ENCODE data around the gene ZNF438. TPM values are rescaled to one million over a fixed set of nuclear protein-coding genes. Genes with fewer than 3 reads are reported as not detected.

ZNF438 gene
- total and polyA plus RNA-seq, 2 of the 13 experiments (the other 11 are each of a cell fraction or from before 2014, with no cell fraction given), result 0.75 to 0.83 TPM

DNA sequence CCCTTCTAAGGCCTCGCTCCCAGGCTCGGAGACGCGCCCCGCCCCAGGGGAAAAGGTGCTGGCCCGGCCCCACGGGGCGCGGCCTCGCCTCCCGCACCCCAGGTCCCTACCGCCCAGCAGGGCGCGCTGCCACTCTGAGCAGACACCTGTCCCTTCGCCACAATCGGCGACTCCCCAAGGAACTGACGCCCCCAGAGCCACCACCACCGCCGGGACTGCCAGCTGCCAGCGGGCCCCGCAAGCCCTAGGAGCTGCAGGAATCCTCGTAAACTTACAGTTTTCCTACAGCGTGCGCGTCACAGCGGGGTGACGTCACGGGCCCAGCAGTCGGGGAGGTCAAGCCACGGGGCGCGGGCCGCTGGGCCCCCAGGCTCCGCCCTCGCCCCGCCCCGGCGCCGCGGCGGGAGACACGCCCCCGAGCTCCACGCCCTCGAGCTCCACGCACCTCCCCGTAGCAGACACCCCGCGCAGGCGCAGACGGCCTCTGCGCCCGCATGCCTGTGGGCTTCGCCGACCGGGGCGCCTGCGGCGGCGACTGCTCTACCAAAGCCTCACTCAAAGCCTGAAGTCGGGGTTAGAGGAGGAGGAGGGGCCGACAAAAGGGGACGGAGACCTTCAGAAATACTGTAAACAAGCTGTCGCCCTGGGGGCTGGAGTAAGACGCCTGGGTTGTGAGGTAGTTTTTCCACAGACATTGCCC lies at the start of gene ZNF438 (continued):
- TF ChIP-seq ZNF33A (CRISPR knock-in tag; IDR thresholded peaks at IDR 0.05; ENCODE audit: borderline replicate concordance) (no peak), ATF1 (CRISPR knock-in tag; IDR thresholded peaks at IDR 0.05) (peak; percentile 72), JARID2 (CRISPR knock-in tag; IDR thresholded peaks at IDR 0.05; ENCODE audit: insufficient replicate concordance) (no peak), NFKB2 (CRISPR knock-in tag; IDR thresholded peaks at IDR 0.05; ENCODE audit: borderline replicate concordance) (peak; percentile 88; the same call in 1 of the 2 replicates), FOXK2 (IDR thresholded peaks at IDR 0.05) (no peak), HMG20B (CRISPR knock-in tag; conservative IDR thresholded peaks at IDR 0.05) (no peak), PHB2 (IDR thresholded peaks at IDR 0.05; ENCODE audit: partially characterized antibody) (no peak), EP300 (IDR thresholded peaks at IDR 0.05; ENCODE audit: low read depth in 2 of 2, low read length in 2 of 2) (0 out of 4 replicates have a peak, but pooled peaks of 1 of the 2 experiments have one; percentile 20), EP300 (CRISPR knock-in tag; IDR thresholded peaks at IDR 0.05; ENCODE audit: borderline replicate concordance) (no peak)
- TF ChIP-seq, protein P1, sequence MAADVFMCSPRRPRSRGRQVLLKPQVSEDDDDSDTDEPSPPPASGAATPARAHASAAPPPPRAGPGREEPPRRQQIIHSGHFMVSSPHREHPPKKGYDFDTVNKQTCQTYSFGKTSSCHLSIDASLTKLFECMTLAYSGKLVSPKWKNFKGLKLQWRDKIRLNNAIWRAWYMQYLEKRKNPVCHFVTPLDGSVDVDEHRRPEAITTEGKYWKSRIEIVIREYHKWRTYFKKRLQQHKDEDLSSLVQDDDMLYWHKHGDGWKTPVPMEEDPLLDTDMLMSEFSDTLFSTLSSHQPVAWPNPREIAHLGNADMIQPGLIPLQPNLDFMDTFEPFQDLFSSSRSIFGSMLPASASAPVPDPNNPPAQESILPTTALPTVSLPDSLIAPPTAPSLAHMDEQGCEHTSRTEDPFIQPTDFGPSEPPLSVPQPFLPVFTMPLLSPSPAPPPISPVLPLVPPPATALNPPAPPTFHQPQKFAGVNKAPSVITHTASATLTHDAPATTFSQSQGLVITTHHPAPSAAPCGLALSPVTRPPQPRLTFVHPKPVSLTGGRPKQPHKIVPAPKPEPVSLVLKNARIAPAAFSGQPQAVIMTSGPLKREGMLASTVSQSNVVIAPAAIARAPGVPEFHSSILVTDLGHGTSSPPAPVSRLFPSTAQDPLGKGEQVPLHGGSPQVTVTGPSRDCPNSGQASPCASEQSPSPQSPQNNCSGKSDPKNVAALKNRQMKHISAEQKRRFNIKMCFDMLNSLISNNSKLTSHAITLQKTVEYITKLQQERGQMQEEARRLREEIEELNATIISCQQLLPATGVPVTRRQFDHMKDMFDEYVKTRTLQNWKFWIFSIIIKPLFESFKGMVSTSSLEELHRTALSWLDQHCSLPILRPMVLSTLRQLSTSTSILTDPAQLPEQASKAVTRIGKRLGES (CRISPR knock-in tag; IDR thresholded peaks at IDR 0.05; ENCODE audit: borderline replicate concordance), result no peak
- TF ChIP-seq, protein P2, sequence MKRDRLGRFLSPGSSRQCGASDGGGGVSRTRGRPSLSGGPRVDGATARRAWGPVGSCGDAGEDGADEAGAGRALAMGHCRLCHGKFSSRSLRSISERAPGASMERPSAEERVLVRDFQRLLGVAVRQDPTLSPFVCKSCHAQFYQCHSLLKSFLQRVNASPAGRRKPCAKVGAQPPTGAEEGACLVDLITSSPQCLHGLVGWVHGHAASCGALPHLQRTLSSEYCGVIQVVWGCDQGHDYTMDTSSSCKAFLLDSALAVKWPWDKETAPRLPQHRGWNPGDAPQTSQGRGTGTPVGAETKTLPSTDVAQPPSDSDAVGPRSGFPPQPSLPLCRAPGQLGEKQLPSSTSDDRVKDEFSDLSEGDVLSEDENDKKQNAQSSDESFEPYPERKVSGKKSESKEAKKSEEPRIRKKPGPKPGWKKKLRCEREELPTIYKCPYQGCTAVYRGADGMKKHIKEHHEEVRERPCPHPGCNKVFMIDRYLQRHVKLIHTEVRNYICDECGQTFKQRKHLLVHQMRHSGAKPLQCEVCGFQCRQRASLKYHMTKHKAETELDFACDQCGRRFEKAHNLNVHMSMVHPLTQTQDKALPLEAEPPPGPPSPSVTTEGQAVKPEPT (CRISPR knock-in tag; IDR thresholded peaks at IDR 0.05; ENCODE audit: low read depth), result peak; percentile 44; the same call in 1 of the 2 replicates
- TF ChIP-seq, protein P3, sequence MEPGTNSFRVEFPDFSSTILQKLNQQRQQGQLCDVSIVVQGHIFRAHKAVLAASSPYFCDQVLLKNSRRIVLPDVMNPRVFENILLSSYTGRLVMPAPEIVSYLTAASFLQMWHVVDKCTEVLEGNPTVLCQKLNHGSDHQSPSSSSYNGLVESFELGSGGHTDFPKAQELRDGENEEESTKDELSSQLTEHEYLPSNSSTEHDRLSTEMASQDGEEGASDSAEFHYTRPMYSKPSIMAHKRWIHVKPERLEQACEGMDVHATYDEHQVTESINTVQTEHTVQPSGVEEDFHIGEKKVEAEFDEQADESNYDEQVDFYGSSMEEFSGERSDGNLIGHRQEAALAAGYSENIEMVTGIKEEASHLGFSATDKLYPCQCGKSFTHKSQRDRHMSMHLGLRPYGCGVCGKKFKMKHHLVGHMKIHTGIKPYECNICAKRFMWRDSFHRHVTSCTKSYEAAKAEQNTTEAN (CRISPR knock-in tag; conservative IDR thresholded peaks at IDR 0.05), result peak; percentile 76; the same call in 1 of the 2 replicates
- TF ChIP-seq, protein P4, sequence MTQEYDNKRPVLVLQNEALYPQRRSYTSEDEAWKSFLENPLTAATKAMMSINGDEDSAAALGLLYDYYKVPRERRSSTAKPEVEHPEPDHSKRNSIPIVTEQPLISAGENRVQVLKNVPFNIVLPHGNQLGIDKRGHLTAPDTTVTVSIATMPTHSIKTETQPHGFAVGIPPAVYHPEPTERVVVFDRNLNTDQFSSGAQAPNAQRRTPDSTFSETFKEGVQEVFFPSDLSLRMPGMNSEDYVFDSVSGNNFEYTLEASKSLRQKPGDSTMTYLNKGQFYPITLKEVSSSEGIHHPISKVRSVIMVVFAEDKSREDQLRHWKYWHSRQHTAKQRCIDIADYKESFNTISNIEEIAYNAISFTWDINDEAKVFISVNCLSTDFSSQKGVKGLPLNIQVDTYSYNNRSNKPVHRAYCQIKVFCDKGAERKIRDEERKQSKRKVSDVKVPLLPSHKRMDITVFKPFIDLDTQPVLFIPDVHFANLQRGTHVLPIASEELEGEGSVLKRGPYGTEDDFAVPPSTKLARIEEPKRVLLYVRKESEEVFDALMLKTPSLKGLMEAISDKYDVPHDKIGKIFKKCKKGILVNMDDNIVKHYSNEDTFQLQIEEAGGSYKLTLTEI (CRISPR knock-in tag; conservative IDR thresholded peaks at IDR 0.05), result no peak
- TF ChIP-seq, protein P5, sequence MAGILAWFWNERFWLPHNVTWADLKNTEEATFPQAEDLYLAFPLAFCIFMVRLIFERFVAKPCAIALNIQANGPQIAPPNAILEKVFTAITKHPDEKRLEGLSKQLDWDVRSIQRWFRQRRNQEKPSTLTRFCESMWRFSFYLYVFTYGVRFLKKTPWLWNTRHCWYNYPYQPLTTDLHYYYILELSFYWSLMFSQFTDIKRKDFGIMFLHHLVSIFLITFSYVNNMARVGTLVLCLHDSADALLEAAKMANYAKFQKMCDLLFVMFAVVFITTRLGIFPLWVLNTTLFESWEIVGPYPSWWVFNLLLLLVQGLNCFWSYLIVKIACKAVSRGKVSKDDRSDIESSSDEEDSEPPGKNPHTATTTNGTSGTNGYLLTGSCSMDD (CRISPR knock-in tag; IDR thresholded peaks at IDR 0.05), result 0 out of 2 replicates have a peak, but pooled peaks have one; percentile 18
- TF ChIP-seq, protein P6, sequence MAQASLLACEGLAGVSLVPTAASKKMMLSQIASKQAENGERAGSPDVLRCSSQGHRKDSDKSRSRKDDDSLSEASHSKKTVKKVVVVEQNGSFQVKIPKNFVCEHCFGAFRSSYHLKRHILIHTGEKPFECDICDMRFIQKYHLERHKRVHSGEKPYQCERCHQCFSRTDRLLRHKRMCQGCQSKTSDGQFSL (CRISPR knock-in tag; IDR thresholded peaks at IDR 0.05), result no peak
- TF ChIP-seq, protein P7, sequence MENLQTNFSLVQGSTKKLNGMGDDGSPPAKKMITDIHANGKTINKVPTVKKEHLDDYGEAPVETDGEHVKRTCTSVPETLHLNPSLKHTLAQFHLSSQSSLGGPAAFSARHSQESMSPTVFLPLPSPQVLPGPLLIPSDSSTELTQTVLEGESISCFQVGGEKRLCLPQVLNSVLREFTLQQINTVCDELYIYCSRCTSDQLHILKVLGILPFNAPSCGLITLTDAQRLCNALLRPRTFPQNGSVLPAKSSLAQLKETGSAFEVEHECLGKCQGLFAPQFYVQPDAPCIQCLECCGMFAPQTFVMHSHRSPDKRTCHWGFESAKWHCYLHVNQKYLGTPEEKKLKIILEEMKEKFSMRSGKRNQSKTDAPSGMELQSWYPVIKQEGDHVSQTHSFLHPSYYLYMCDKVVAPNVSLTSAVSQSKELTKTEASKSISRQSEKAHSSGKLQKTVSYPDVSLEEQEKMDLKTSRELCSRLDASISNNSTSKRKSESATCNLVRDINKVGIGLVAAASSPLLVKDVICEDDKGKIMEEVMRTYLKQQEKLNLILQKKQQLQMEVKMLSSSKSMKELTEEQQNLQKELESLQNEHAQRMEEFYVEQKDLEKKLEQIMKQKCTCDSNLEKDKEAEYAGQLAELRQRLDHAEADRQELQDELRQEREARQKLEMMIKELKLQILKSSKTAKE (CRISPR knock-in tag; IDR thresholded peaks at IDR 0.05; ENCODE audit: borderline replicate concordance), result no peak

All from HepG2 (cell line).